Peyer's patch (tissue), 4 donors: ENCODE data around the gene FKBP6. TPM values are rescaled to one million over a fixed set of nuclear protein-coding genes. Genes with fewer than 3 reads are reported as not detected.
"Not testable (repeated sequence)": the region's sequence is repeated elsewhere in the genome, so short reads cannot be mapped to it uniquely, and the experiment has no call there.

ENCODE experiments used
- DNase-seq, 3 donors: peaks; one replicate each; pipeline ENCODE4 v3.0.0-alpha.2; 2017 to 2019
- H3K27ac ChIP-seq, 4 donors: fragments of 200-600 bp; sonication (generic); one replicate each; pipeline ENCODE4 v1.5.1; 2016 to 2019
- H3K27me3 ChIP-seq, 2 donors: fragments of 200-600 bp; sonication (generic); one replicate each; pipeline ENCODE4 v1.5.1; 2019
- H3K36me3 ChIP-seq, 3 donors: fragments of 200-600 bp; sonication (generic); one replicate each; pipeline ENCODE4 v1.5.1; 2016 to 2019
- H3K4me1 ChIP-seq, 4 donors: fragments of 200-600 bp; sonication (generic); one replicate each; pipeline ENCODE4 v1.5.1; 2016 to 2019
- H3K4me3 ChIP-seq, 4 donors: fragments of 200-600 bp; sonication (generic); 1 replicate in 3 of 4; 2 replicates in 1 of 4; pipeline ENCODE4 v1.5.1; 2016 to 2019; ENCODE audit warnings: mild to moderate bottlenecking in 1 of 4
- H3K9me3 ChIP-seq, 4 donors: fragments of 200-600 bp; sonication (generic); one replicate each; pipeline ENCODE4 v1.5.1; 2016 to 2019; ENCODE audit warnings: mild to moderate bottlenecking in 1 of 4
- POLR2A ChIP-seq, 2 donors: fragments of 450-650 bp; IDR thresholded peaks; one replicate each; pipeline ENCODE4 v1.5.1; 2017; ENCODE audit warnings: antibody characterized with exemption in 2 of 2, mild to moderate bottlenecking in 2 of 2, moderate library complexity in 2 of 2
- total RNA-seq, 4 donors: library from RNA; depleted of rRNA; stranded (reverse); fragments of >200 nt; gene quantifications; one replicate each; pipeline ENCODE4 v1.1.0, GENCODE V29; 2016
- TF ChIP-seq, protein P1 (sequence below), 6 experiments: fragments of 450-650 bp in 4 of 6; fragments of 200-600 bp in 2 of 6; sonication (generic) in 1 of 6; IDR thresholded peaks; one replicate each; pipeline ENCODE4 v1.5.1; 2017 to 2019; ENCODE audit warnings: antibody characterized with exemption in 6 of 6, mild to moderate bottlenecking in 3 of 6, moderate library complexity in 1 of 6

FKBP6 gene
- total RNA-seq, 4 donors from 2014 or later, result not detected

DNA sequence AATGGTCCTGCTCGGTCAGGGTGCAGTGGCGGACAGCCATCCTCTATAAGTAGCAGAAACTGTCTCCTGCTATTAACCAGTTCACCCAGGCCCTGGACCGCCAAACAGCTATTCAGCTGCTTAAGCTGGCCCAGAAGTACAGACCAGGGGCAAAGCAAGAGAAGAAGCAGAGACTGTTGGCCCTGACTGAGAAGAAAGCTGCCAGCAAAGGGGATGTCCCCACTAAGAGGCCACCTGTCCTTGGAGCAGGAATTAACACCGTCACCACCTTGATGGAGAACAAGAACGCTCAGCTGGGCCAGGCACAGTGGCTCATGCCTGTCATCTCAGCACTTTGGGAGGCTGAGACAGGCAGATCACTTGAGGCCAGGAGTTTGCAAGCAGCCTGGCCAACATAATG, 13.7 kb upstream of the FKBP6 start:
- H3K27ac ChIP-seq, result no peak overlapping the region
- H3K9me3 ChIP-seq, result no peaks in the 10 kb centered on the region
- H3K36me3 ChIP-seq, result no peaks in the 10 kb centered on the region
- H3K4me3 ChIP-seq, result no peak overlapping the region
- TF ChIP-seq, protein P1, sequence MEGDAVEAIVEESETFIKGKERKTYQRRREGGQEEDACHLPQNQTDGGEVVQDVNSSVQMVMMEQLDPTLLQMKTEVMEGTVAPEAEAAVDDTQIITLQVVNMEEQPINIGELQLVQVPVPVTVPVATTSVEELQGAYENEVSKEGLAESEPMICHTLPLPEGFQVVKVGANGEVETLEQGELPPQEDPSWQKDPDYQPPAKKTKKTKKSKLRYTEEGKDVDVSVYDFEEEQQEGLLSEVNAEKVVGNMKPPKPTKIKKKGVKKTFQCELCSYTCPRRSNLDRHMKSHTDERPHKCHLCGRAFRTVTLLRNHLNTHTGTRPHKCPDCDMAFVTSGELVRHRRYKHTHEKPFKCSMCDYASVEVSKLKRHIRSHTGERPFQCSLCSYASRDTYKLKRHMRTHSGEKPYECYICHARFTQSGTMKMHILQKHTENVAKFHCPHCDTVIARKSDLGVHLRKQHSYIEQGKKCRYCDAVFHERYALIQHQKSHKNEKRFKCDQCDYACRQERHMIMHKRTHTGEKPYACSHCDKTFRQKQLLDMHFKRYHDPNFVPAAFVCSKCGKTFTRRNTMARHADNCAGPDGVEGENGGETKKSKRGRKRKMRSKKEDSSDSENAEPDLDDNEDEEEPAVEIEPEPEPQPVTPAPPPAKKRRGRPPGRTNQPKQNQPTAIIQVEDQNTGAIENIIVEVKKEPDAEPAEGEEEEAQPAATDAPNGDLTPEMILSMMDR (IDR thresholded peaks at IDR 0.05), result no peak
- no peak for TF ChIP-seq POLR2A (IDR thresholded peaks at IDR 0.05)
- no peaks in the 10 kb centered on the region for H3K4me1 ChIP-seq
- H3K27me3 ChIP-seq, result no peaks in the 10 kb centered on the region
- DNase-seq, result no peak

DNA sequence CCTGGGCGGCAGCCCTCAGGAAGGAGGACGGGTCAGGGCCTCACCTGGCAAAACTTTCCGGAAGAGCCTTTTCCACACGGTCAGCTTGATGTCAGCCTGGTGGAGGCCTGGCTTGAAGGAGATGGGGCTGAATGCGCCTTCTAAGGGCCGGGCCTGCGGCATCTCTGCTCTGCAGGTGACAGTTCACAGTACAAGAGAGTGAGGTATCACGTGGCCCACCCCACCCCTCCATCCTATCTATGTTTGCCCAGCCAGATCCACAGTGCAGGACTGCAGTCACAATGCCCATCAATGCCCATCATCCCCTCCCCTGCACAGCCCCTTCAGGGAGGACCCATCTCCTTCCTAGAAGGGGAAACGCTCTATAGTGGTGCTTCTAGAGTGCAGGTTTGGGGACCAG, 11.4 kb upstream of the FKBP6 start:
- Histone ChIP-seq H3K9me3 (no peaks in the 10 kb centered on the region), H3K27ac (no peak overlapping the region), H3K27me3 (no peaks in the 10 kb centered on the region), H3K36me3 (no peaks in the 10 kb centered on the region), H3K4me1 (no peaks in the 10 kb centered on the region), H3K4me3 (no peak overlapping the region)
- DNase-seq, result no peak
- TF ChIP-seq, protein P1 (IDR thresholded peaks at IDR 0.05), result no peak
- TF ChIP-seq POLR2A (IDR thresholded peaks at IDR 0.05), result no peak

DNA sequence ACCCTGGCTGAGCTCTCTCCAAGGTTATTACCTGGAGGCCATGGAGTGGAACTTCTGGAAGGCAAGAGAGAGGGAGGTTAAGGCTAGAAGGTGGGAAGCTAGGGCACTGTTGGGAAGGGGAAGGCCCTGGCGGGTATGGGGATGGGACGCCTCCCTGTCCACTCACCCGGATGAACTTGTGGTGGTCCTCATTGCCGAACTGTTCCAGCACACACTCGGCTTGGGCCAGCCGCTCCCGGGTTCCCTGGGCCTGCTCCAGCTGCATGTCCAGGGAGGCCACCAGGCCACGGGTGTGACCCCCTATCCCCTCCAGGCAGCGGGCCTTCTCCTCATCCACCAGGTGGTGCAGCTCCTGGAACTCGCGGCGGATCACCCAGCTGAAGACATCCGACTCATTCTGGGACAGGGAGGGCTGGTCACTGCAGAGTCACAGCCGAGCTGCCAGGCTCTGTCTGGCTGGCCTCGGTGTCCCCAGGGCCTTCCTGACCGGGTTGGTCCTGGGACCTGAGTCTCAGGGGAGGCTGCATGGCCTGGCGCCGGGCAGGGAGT, 9.2 kb upstream of the FKBP6 start:
- not testable (repeated sequence) for H3K27ac ChIP-seq, H3K4me1 ChIP-seq, DNase-seq, H3K27me3 ChIP-seq, H3K36me3 ChIP-seq, H3K9me3 ChIP-seq, H3K4me3 ChIP-seq

DNA sequence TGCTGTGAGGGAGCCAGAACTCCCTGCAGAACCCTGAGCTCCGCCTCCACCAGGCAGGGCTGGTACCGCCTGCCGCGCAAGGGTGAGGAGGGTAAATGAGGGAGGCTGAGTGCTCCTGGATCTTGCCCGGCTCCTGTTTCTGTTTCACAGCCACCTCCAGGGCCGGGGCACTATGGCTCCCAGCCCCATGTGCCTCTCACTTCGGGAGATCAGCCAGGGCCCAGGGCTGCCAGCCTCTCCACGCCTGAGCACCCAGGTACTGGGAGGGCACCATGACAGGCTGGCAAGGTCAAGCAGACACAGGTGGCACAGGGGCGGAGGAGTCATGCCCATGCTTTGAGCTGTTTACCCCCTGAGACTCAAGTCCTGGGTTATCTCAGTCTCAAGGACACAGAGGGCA, 8.4 kb upstream of the FKBP6 start:
- not testable (repeated sequence) for H3K9me3 ChIP-seq, H3K27me3 ChIP-seq, DNase-seq, H3K4me1 ChIP-seq, H3K36me3 ChIP-seq, H3K27ac ChIP-seq, H3K4me3 ChIP-seq

DNA sequence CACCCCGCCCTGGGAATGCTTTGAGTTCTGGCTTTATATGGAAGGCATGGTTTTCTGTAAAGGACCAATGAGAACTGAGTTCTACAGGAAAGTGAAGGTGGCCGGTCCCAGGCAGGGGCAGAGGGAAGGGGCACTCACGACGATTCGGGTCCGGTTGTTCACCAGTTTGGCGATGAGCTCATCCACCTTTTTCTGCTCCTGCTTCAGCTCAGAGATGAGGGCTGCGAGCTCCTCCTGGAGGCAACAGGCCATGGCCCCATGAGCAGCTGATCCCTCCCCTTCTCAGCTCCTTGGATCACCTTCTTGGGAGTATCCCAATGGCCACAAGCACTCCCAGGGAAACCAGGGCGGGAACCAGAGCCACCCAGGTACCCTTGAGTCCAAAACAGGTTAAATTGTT, 8.0 kb upstream of the FKBP6 start:
- H3K27me3 ChIP-seq, H3K4me1 ChIP-seq, DNase-seq, H3K36me3 ChIP-seq, H3K9me3 ChIP-seq, H3K27ac ChIP-seq, H3K4me3 ChIP-seq: not testable (repeated sequence)

DNA sequence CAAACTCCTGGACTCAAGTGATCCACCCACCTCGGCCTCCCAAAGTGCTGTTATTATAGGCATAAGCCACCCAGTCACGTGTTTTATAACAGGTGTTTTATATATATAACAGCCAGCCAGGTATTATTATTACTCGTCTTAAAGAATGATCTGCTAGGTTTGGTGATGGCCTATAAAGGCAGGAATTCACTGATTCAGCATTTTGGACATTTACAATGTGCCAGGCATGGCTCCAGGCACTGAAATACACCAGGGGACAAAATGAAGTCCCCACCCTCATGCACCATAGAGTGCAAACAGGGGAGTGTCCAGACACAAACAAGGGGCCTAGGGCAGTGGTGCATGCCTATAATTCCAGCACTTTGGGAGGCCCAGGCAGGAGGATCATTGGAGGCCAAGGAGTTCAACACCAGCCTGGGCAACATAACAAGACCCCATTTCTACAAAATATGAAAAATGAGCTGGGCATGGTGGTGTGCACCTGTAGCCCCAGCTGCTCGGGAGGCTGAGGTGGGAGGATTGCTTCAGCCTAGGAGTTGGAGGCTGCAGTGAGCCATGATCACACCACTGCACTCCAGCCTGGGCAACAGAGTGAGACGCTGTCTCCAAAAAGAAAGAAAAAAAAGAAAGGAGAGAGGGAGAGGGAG, 4.4 kb upstream of the FKBP6 start:
- not testable (repeated sequence) for H3K9me3 ChIP-seq, H3K36me3 ChIP-seq, DNase-seq, H3K27me3 ChIP-seq, H3K27ac ChIP-seq, H3K4me1 ChIP-seq
- peak overlapping the region in 1 of 4 donors; percentile 27 for H3K4me3 ChIP-seq

DNA sequence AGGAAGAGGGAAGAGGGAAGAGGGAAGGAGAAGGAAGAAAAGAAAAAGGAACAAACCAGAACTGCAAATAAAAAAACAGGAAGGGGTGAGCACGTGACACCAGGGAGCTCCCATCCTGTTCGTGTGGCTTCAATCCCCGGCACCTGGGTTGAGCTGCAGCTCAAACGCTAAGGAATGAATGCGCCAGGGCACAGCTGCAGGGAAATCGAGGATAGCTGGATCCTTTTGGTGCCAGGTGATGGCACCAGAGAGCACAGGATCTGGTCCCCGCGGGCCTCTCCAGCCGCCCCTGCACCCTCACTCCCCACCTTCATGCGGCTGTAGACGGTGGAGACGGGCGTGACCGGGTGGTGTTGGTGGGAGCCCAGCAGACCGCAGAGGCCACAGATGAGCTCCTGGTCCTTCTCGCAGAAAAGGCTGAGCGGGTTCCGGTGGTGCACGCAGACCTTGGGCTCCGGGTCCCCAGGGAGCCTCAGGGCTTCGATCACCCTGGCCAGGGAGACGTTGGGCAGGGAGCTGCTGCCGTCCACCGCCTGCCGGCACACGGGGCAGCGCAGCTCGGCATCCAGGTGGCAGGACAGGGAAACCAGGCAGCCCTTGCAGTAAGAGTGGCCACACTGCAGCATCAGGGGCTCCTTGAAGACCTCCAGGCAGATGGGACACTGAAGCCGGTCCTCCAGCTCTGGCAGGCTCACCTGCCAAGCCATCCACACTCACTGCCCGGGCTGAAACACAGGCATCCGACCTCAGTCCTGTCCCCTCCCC, 3.7 kb upstream of the FKBP6 start:
- peak; percentile 42 to 72 (median 57) for DNase-seq
- H3K27me3 ChIP-seq, H3K4me1 ChIP-seq, H3K36me3 ChIP-seq, H3K27ac ChIP-seq, H3K9me3 ChIP-seq: not testable (repeated sequence)
- TF ChIP-seq, protein P1 (IDR thresholded peaks at IDR 0.05), result peak in 4 of 6 experiments; percentile 37 to 51 (median 46)
- peak overlapping the region in 2 of 4 donors; percentile 19 to 27 for H3K4me3 ChIP-seq

DNA sequence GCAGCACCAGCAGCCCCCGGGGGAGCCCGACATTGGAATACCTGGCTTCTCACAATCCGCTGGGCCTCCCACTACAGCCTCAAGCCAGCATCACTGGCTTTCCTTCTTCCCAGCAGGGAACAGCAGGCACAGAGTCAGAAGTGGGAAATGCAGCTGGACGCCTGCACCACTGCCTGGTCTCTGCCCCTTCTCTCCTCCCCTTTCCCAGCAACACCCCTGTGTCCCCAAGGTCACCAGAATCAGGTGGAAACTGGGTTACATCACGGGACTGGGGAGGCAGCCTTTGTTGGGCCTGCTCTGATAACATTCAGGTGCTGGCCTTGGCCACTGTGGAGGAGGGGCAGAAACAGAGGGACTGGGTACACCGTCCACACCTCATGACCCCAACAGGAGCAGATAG, 2.5 kb upstream of the FKBP6 start:
- not testable (repeated sequence) for H3K27me3 ChIP-seq, H3K27ac ChIP-seq, DNase-seq, H3K4me1 ChIP-seq, H3K4me3 ChIP-seq, H3K9me3 ChIP-seq, H3K36me3 ChIP-seq

DNA sequence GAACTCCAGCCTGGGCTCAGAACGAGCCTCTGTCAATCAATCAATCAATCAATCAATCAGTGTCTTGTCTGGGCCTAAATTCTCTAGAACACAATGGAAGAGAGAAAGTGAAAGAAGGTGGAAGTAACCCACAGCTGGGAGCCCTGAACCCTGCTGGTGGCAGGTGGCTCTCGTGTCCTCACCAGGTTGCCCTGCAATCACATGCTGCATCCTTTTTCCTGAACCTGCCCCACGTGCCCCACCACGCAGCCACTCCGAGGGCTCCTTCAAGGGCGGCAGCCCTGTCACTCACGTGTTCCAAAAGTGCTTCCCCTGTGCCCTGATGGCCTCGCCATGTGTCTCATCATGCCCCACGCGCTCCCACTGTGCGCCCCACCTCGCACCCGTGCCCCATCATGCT, 512 bp upstream of the FKBP6 start:
- not testable (repeated sequence) for H3K4me3 ChIP-seq, H3K4me1 ChIP-seq, DNase-seq, H3K27me3 ChIP-seq, H3K36me3 ChIP-seq, H3K9me3 ChIP-seq, H3K27ac ChIP-seq
